Gastroesophageal sphincter (tissue), 4 donors: ENCODE data around the gene ZGPAT. TPM values are rescaled to one million over a fixed set of nuclear protein-coding genes. Genes with fewer than 3 reads are reported as not detected.

Experiments used
- ATAC-seq: fragments of 150-250 bp; one replicate; pipeline ENCODE4 v1.9.1; 2016; ENCODE audit warnings: mild to moderate bottlenecking, moderate library complexity
- H3K27ac ChIP-seq, 4 donors: fragments of 200-600 bp; sonication (generic) in 3 of 4; 1 replicate in 3 of 4; 2 replicates in 1 of 4; pipeline ENCODE4 v1.5.1; 2016 to 2019
- H3K27me3 ChIP-seq: fragments of 200-600 bp; sonication (generic); one replicate; pipeline ENCODE4 v1.5.1; 2019
- H3K36me3 ChIP-seq, 2 donors: fragments of 200-600 bp; sonication (generic); one replicate each; pipeline ENCODE4 v1.5.1; 2019; ENCODE audit warnings: control low read depth in 1 of 2
- H3K4me1 ChIP-seq, 3 donors: fragments of 200-600 bp; sonication (generic); 1 replicate in 2 of 3; 2 replicates in 1 of 3; pipeline ENCODE4 v1.5.1; 2016 to 2019; ENCODE audit warnings: control low read depth in 2 of 3
- H3K4me3 ChIP-seq, 2 donors: fragments of 200-600 bp; sonication (generic); one replicate each; pipeline ENCODE4 v1.5.1; 2019; ENCODE audit warnings: mild to moderate bottlenecking in 1 of 2, moderate library complexity in 1 of 2
- H3K9me3 ChIP-seq, 3 donors: fragments of 200-600 bp; sonication (generic); one replicate each; pipeline ENCODE4 v1.5.1; 2017 to 2019; ENCODE audit warnings: control low read depth in 2 of 3
- EP300 ChIP-seq: sonication (generic); formaldehyde crosslinking; IDR thresholded peaks from one replicate; pipeline ENCODE4 v1.6.1; 2017; ENCODE audit warnings: antibody characterized with exemption, mild to moderate bottlenecking
- POLR2A ChIP-seq, 2 donors: fragments of 450-650 bp; IDR thresholded peaks; one replicate each; pipeline ENCODE4 v1.6.1; 2017; ENCODE audit warnings: antibody characterized with exemption in 2 of 2, mild to moderate bottlenecking in 2 of 2, moderate library complexity in 1 of 2
- POLR2AphosphoS5 ChIP-seq: sonication (generic); formaldehyde crosslinking; IDR thresholded peaks from one replicate; pipeline ENCODE4 v1.6.1; 2017; ENCODE audit warnings: antibody characterized with exemption
- whole genome bisulfite sequencing, 2 donors: methylation state at CpG; one replicate each; pipeline ENCODE4 v1.1.5; 2018; ENCODE audit warnings: low coverage in 1 of 2; 5-methylcytosine and 5-hydroxymethylcytosine counted together
- total RNA-seq, 4 donors: library from RNA; depleted of rRNA; stranded (reverse); fragments of >200 nt; gene quantifications; one replicate each; pipeline ENCODE4 v1.1.0, GENCODE V29; 2016
- TF ChIP-seq, protein P1 (sequence below), 4 experiments: fragments of 200-600 bp in 2 of 4; fragments of 450-650 bp in 2 of 4; sonication (generic) in 1 of 4; IDR thresholded peaks; one replicate each; pipeline ENCODE4 v1.5.1; 2017 to 2019; ENCODE audit warnings: antibody characterized with exemption in 4 of 4, mild to moderate bottlenecking in 2 of 4, moderate library complexity in 2 of 4

The ZGPAT gene
- total RNA-seq, 4 donors from 2014 or later = 21.7 to 51.7 (median 32.9) TPM

DNA sequence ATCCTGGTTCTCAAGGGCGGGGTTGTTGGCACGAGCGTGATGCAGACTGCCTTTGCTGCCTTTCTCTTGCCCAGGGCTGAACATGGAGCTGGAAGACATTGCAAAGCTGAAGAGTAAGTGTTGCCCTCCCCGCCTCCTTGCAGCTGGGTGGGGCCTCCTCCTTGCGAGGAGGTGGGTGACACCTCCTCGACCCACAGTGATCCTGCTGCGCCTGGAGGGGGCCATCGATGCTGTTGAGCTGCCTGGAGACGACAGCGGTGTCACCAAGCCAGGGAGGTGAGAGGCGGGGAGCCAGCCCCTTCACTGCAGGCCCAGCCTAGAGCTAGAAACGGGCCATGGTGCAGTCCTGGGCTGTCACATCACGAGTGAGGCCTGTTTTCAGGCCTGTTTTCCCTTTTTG lies 29.8 kb upstream of the ZGPAT start:
- no peak for ATAC-seq
- no peaks in the 10 kb centered on the region for H3K27me3 ChIP-seq
- peaks cover 0 to 77% of the 10 kb centered on the region in 2 donors for H3K36me3 ChIP-seq
- TF ChIP-seq EP300 (no peak), POLR2A (IDR thresholded peaks at IDR 0.05) (no peak), POLR2AphosphoS5 (no peak)
- TF ChIP-seq, protein P1, sequence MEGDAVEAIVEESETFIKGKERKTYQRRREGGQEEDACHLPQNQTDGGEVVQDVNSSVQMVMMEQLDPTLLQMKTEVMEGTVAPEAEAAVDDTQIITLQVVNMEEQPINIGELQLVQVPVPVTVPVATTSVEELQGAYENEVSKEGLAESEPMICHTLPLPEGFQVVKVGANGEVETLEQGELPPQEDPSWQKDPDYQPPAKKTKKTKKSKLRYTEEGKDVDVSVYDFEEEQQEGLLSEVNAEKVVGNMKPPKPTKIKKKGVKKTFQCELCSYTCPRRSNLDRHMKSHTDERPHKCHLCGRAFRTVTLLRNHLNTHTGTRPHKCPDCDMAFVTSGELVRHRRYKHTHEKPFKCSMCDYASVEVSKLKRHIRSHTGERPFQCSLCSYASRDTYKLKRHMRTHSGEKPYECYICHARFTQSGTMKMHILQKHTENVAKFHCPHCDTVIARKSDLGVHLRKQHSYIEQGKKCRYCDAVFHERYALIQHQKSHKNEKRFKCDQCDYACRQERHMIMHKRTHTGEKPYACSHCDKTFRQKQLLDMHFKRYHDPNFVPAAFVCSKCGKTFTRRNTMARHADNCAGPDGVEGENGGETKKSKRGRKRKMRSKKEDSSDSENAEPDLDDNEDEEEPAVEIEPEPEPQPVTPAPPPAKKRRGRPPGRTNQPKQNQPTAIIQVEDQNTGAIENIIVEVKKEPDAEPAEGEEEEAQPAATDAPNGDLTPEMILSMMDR (IDR thresholded peaks at IDR 0.05) = no peak
- H3K4me1 ChIP-seq = peaks cover 0 to 17% (median 14%) of the 10 kb centered on the region in 3 donors
- no peaks in the 10 kb centered on the region for H3K9me3 ChIP-seq
- H3K4me3 ChIP-seq = no peak overlapping the region
- no peak overlapping the region for H3K27ac ChIP-seq
- no CpG with 5 or more reads among the region's 13 CpGs for WGBS, 2 donors

- peaks cover 0 to 69% of the 10 kb centered on the region in 2 donors for H3K36me3 ChIP-seq
Observed at GRCh38 chr20:63678667-63679465, 29.0 kb upstream of the ZGPAT start.

GRCh38 chr20:63679799-63680305 lies 28.0 kb upstream of the ZGPAT start:
- H3K36me3 ChIP-seq = peaks cover 0 to 59% of the 10 kb centered on the region in 2 donors

More at GRCh38 chr20:63678667-63679465, 29.0 kb upstream of the ZGPAT start:
- TF ChIP-seq, protein P1 (IDR thresholded peaks at IDR 0.05) = no peak
- no peak for TF ChIP-seq POLR2AphosphoS5
- TF ChIP-seq POLR2A (IDR thresholded peaks at IDR 0.05) = no peak
- no peak for TF ChIP-seq EP300
- Histone ChIP-seq H3K27ac (no peak overlapping the region), H3K4me1 (peaks cover 0 to 21% (median 18%) of the 10 kb centered on the region in 3 donors), H3K27me3 (no peaks in the 10 kb centered on the region), H3K4me3 (no peak overlapping the region), H3K9me3 (no peaks in the 10 kb centered on the region)
- no peak for ATAC-seq
- WGBS, 2 donors = 77 to 92% methylated on average over 6 to 19 of the region's 38 CpGs

DNA sequence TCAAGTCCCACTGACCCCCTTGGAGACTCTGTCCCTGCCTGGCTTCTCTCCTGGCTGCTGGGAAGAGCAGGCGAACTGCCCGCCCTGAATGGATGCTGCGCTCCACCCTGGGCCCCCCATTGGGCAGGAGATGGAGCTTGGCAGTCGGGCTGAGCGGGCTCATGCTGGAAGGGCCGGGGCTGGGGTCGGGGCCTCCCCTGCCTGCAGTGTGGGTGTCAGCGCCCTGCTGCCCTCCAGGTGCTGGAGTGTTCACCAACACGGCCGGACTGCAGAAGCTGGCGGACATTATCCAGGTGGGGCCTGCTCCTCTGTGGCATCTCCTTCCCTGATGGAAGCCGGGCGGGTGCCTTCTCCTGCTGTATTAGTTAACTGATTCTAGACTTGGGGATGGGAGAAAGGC lies 27.4 kb upstream of the ZGPAT start:
- H3K9me3 ChIP-seq = no peaks in the 10 kb centered on the region
- H3K27ac ChIP-seq = no peak overlapping the region
- H3K4me3 ChIP-seq = no peak overlapping the region
- 96% methylated on average over 5 of the region's 13 CpGs; no CpG with 5 or more reads in 1 of the 2 donors for WGBS, 2 donors
- no peak for ATAC-seq
- peaks cover 0 to 53% of the 10 kb centered on the region in 2 donors for H3K36me3 ChIP-seq
- H3K27me3 ChIP-seq = no peaks in the 10 kb centered on the region
- peaks cover 0 to 27% (median 18%) of the 10 kb centered on the region in 3 donors for H3K4me1 ChIP-seq
- TF ChIP-seq POLR2A (IDR thresholded peaks at IDR 0.05) (no peak), POLR2AphosphoS5 (no peak), EP300 (no peak)
- TF ChIP-seq, protein P1 (IDR thresholded peaks at IDR 0.05) = no peak

More at GRCh38 chr20:63679799-63680305, 28.0 kb upstream of the ZGPAT start:
- TF ChIP-seq, protein P1 (IDR thresholded peaks at IDR 0.05) = no peak
- TF ChIP-seq POLR2A (IDR thresholded peaks at IDR 0.05) = no peak
- no peak for TF ChIP-seq POLR2AphosphoS5
- TF ChIP-seq EP300 = no peak
- Histone ChIP-seq H3K4me1 (peaks cover 0 to 21% (median 18%) of the 10 kb centered on the region in 3 donors), H3K27ac (no peak overlapping the region), H3K4me3 (no peak overlapping the region), H3K27me3 (no peaks in the 10 kb centered on the region), H3K9me3 (no peaks in the 10 kb centered on the region)
- no peak for ATAC-seq
- 88% methylated on average over 5 of the region's 19 CpGs; no CpG with 5 or more reads in 1 of the 2 donors for WGBS, 2 donors
